ENCODE measurements around the gene ROR1.

Gene ROR1

GRCh38 chr1:63883494-63884235 is 109.8 kb downstream of the ROR1 start:
- no peak for DNase-seq (ENCODE audit: low spot score)

- no peak for DNase-seq (ENCODE audit: low spot score)
Measured at GRCh38 chr1:63884486-63884885, 110.7 kb downstream of the ROR1 start.

- DNase-seq (ENCODE audit: low spot score), result no peak
Measured at GRCh38 chr1:63885899-63886298, 112.1 kb downstream of the ROR1 start.

- DNase-seq (ENCODE audit: low spot score), result no peak
Measured at GRCh38 chr1:63886340-63886739, 112.5 kb downstream of the ROR1 start.

GRCh38 chr1:63887809-63888208 is 114.0 kb downstream of the ROR1 start:
- DNase-seq (ENCODE audit: low spot score), result no peak

- DNase-seq (ENCODE audit: low spot score), result no peak
Measured at GRCh38 chr1:63888984-63889383, 115.2 kb downstream of the ROR1 start.

- DNase-seq (ENCODE audit: low spot score), result no peak
Measured at GRCh38 chr1:63890468-63890867, 116.7 kb downstream of the ROR1 start.

GRCh38 chr1:63891060-63891690 is 117.4 kb downstream of the ROR1 start:
- DNase-seq (ENCODE audit: low spot score), result no peak

- no peak for DNase-seq (ENCODE audit: low spot score)
Measured at GRCh38 chr1:63892632-63893395, 119.0 kb downstream of the ROR1 start.

- DNase-seq (ENCODE audit: low spot score), result no peak
Measured at GRCh38 chr1:63893976-63894375, 120.2 kb downstream of the ROR1 start.

- DNase-seq (ENCODE audit: low spot score), result no peak
Measured at GRCh38 chr1:63894627-63895265, 120.9 kb downstream of the ROR1 start.

GRCh38 chr1:63896755-63897154 is 122.9 kb downstream of the ROR1 start:
- DNase-seq (ENCODE audit: low spot score), result no peak

GRCh38 chr1:63898428-63899196 is 124.8 kb downstream of the ROR1 start:
- DNase-seq (ENCODE audit: low spot score), result no peak

GRCh38 chr1:63901094-63901493 is 127.3 kb downstream of the ROR1 start:
- DNase-seq (ENCODE audit: low spot score), result no peak

- DNase-seq (ENCODE audit: low spot score), result no peak
Measured at GRCh38 chr1:63902844-63903589, 129.2 kb downstream of the ROR1 start.

- DNase-seq (ENCODE audit: low spot score), result no peak
Measured at GRCh38 chr1:63903947-63904610, 130.3 kb downstream of the ROR1 start.

- DNase-seq (ENCODE audit: low spot score), result no peak
Measured at GRCh38 chr1:63904826-63905225, 131.0 kb downstream of the ROR1 start.

GRCh38 chr1:63906047-63906704 is 132.4 kb downstream of the ROR1 start:
- DNase-seq (ENCODE audit: low spot score), result no peak

- DNase-seq (ENCODE audit: low spot score), result no peak
Measured at GRCh38 chr1:63907051-63907450, 133.2 kb downstream of the ROR1 start.

GRCh38 chr1:63908016-63908415 is 134.2 kb downstream of the ROR1 start:
- DNase-seq (ENCODE audit: low spot score), result no peak

All from LoVo (cell line).